Fibroblast of lung (primary cell): ENCODE results near the gene ACOD1.

Experiments used
- CTCF ChIP-seq, 2 donors: IDR thresholded peaks in 1 of 2; conservative IDR thresholded peaks in 1 of 2; 1 replicate in 1 of 2; 2 replicates in 1 of 2; pipeline ENCODE4 v1.5.1; 2011 to 2012; ENCODE audit warnings: low read length in 2 of 2, control low read depth in 1 of 2, inconsistent platforms in 1 of 2, low read depth in 1 of 2, mild to moderate bottlenecking in 1 of 2
- EZH2 ChIP-seq: IDR thresholded peaks from 2 replicates; pipeline ENCODE4 v1.5.1; 2012; ENCODE audit warnings: low read length, control low read depth, mild to moderate bottlenecking; ENCODE audit errors: missing control alignments

GRCh38 chr13:76971851-76972829 is 23.8 kb downstream of the ACOD1 start:
- TF ChIP-seq CTCF (conservative IDR thresholded peaks at IDR 0.05 in 1 of 2, IDR thresholded peaks at IDR 0.05 in 1 of 2; ENCODE audit: low read depth in 1 of 2, low read length in 2 of 2) (no peak), EZH2 (no peak)
